DMS53 treated with DMSO at 0.1 percent for 48 hours (cell line): ENCODE data around the gene FAF1.
A peak's percentile ranks its signal among the peaks of the same experiment; 100 is the strongest.
"Not testable (repeated sequence)": the region's sequence is repeated elsewhere in the genome, so short reads cannot be mapped to it uniquely, and the experiment has no call there.

ENCODE experiments used
- DNase-seq: peaks from one replicate; lab custom pipeline; 2025; ENCODE audit not compliant: unreplicated experiment; lab: John Stamatoyannopoulos, UW

Gene FAF1

DNA sequence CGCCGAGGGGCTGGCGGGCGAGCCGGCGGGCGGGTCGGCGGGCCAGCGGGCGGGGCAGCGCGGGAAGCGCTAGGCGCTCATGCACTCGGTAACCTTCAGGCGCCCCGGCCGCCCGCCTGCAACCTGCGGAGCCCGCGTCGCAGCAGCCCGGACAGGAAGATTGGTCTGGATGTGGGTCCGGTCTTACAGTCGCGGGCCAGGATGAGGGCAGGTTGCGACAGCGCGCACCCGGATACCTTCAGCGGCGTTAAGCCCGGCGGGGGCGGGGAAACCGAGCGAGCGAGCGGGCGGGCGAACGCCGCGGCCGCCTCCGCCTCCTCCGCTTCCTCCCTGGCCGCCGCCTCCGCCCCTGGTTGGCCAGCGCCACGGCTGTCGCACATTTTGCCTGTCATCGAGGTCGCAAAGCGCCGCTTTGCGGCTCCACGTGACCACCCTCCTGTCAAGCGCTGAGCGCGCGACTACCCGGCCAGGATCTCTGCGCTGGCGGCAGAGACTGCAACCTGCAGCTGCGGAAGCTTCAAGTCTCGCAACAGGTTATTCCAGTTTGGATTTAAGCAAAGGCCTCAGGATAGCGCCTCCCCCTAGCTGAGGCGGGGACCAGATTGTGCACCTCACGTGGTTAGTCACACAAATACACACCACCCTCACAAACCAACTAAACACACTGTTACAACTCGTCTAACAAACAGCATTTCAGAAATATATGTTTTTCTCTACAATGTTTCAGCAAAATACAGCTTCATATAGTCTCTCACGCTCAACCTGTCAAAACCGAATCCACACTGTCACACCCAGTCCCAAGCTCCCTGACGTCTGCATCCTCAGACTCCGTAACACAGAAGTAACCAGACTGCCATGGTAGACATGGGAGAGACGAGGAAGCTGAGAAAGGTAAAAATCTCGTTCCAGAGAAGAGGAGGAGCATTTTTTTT lies at the start of gene FAF1:
FAF1 (minus strand) TSS at position 355 of the 932 bp plus-strand sequence. CDS start 456 bp downstream, outside the sequence.
- DNase-seq, result peak; percentile 100

DNA sequence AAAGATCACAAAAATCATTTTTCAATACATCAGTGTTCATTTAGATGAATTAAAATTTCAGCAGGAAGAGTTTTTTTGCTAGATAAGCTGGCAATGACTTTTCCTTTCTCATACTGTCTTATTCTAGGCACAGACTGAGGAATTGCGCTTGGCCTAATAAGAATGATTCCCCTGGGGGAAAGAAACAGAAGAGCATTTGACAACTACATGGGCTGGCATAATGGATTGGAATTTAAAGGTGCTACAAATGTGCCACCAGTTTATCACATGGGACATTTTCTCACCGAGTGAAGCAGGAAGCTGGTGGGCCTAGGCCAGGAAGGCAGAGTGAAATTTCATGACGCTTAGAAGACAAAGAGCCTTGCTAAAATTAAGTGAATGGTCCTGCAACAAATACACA lies 49.3 kb upstream of the FAF1 start:
- DNase-seq, result no peak

DNA sequence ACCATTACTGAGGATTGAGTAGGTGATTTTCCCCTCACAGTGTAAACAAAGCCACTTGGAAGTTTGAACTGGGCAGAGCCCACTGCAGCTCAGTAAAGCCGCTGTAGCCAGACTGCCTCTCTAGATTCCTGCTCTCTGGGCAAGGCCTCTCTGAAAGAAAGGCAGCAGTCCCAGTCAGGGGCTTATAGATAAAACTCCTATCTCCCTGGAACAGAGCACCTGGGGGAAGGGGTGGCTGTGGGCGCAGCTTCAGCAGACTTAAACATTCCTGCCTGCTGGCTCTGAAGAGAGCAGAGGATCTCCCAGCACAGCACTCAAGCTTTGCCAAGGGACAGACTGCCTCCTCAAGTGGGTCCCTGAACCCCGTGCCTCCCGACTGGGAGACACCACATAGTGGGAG lies 45.5 kb upstream of the FAF1 start:
- DNase-seq, result not testable (repeated sequence)

DNA sequence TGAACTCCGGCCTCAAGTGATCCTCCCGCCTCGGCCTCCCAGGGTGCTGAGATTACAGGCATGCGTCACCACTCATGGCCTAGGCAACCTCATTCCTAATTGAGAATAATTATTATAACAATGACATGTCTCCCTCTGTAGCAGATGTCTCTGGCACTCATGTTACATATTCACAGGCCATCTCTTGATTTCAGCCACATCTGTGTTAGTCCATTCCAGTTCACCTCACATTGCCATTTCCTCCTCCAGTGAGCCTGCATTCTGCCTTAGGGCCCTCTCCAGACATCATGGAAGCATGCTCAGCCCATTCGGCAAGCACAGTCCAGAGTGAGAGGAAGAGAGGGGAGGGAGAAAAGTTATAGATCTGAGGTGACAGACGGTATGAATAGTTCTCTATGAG lies 42.4 kb upstream of the FAF1 start:
- no peak for DNase-seq

DNA sequence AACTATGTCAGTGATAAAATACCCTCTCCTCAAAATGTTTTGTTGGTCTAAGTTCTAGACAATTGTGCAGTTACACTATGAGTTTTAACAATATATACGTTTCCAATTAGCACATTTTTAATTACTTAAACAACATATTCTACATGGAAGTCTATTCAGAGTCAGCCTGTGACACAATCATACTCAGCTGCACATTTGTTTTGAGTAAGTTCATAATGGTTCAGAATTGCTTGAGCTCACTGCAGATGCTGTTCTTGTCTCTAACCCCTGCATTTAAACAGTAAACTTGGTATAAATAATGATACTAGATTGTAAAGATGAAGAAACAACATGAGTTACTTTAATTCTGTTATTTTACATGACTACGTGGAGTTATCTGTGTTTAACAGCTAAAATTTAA lies 40.6 kb upstream of the FAF1 start:
- no peak for DNase-seq

DNA sequence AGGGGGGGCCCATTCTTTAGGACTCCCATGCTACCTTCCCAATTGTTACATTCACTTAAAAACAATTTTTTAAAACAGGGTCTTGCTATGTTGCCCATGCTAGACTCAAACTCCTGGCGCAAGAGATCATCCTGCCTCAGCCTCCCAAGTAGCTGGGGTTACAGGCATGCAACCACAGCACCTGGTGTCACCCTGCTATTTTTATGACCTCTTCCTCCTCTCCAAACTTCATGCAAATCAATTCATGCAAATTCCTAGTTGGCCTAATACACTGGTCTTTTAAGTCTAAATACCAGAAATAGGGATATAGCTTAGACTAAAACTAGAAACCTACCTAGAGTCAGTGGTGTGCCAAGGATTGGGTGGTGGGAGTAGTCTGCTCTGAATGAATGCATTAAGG lies 40.1 kb upstream of the FAF1 start:
- DNase-seq, result no peak

DNA sequence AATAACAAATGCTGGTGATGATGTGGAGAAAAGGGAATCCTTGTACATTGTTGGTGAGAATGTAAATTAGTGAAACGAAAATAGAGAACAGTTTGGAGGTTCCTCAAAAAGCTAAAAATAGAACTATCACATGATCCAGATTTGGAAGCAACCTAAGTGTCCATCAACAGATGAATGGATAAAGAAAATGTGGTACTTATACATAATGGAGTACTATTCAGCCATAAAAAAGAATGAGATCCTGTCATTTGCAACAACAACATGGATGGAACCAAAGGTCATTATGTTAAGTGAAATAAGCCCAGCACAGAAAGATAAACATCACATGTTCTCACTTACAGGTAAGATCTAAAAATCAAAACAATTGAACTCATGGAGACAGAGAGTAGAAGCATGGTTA lies 39.3 kb upstream of the FAF1 start:
- DNase-seq, result not testable (repeated sequence)

DNA sequence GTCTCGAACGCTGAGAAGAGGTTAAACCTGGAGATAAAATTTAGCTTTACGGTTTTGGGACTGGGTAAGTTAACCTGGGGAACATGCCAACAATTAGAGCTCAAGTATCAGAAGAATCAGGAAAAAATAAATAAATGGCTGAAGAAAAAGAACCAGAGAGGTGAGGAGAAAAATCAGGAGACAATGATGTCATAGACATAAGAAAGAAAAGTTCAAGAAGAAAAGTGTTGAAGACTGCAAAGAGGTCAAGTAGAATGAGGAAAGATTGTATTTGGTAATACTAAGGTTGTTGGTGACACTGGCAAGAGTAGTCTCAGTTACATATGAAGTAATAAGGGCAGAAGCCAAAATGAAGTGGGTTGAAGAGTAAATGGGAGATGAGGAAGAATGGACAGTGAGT lies 36.0 kb upstream of the FAF1 start:
- no peak for DNase-seq

DNA sequence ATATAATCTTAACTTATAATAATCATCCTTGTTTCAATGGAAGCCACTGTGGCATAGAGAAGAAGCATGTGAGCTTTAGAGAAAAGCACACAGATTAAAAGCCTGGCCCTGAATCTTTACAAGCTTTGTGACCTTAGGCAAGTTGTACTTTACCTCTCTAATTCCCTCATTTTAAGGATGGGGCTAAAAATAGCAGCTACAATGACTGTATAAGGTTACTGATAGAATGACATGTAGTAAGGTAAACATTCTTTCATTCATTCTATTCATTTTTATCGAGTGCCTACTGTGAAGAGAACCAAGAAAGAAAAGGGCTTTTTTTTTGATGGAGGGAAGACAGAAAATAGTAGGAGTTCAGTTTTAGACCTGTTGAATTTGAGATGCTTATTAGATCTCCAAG lies 35.6 kb upstream of the FAF1 start:
- DNase-seq, result no peak

DNA sequence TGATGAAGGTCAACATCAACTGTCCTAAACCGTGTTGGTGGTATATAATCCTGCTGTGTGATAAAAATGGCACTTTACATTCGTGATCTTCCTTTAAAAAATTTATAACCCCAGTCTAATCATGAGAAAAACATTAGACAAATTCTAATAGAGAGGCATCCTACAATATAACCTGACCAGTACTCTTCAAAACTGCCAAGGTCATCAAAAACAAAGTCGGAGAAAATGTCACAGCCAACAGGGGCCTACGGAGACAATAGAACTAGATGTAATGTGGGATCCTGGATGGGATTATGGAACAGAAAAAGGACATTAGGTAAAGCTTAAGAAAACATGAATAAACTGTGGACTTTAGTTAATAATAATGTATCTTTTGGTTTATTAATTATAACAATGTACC lies 34.9 kb upstream of the FAF1 start:
- DNase-seq, result no peak

DNA sequence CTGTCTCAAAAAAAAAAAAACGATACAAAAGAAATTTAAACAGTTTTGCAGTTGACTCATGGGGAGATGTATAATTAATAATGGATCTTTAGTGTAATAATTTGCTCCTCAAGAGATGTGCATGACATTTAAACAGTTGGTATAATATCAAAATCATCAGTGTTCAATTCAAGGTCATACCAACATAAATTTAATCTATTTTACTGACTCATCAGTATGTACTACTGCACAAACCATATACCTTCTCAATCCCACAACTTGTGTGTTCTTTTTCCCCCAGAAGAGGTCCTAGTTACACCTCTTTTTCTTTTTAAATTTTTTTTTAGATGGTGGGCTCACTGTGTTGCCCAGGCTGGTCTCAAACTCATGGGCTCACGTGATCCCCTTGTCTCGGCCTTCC lies 33.6 kb upstream of the FAF1 start:
- no peak for DNase-seq

DNA sequence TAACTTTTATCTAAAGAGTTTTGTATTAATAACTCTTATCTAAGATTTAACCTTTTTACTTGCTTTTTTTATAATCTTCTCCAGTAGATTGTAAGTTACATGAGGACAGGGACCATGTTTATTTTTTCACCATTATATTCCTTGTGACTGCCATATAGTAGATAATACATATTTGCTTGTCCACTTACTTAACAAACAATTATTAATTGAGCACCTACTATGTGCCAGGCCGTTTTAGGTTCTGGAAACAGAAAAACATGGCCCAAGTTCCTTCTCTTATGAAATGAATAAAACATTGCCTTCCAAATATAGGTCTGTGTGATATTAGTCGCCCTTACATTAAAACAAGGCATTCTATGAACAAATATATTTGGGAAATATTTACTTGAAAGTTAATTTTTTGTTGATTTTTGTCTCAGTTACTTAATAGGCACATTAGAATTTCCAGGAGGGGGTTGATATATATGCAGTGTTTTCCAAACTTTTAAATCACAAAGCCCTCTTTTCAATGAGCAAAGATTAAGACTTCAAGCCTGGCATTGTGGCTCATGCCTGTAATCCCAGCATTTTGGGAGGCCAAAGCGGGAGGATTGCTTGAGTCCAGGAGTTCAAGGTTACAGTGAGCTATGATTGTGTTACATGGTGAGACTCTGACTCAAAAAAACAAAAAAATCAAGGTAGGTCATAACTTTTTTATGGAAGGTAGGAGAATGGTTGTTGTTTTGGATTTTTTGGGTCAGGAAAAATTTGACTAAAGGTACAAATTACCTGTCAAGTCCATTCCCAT lies 32.7 kb upstream of the FAF1 start:
- DNase-seq, result no peak

DNA sequence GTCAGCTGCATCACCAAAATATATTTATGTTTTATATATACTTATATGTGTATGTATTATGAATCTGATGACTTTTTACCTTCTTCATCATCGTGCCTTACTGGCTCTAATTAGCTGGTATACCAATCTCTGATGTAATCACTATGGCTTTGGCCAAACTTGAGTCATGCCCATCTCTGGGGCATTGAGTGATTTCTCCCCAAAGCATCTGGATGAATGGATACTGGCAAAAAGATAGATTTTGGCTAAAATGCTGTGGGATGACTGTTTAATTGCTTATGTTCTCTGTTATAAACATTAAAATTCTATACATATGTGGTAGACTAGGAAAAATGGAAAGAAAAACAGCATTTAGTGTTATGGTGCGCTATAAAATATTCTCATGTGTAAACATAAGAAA lies 29.6 kb upstream of the FAF1 start:
- no peak for DNase-seq

DNA sequence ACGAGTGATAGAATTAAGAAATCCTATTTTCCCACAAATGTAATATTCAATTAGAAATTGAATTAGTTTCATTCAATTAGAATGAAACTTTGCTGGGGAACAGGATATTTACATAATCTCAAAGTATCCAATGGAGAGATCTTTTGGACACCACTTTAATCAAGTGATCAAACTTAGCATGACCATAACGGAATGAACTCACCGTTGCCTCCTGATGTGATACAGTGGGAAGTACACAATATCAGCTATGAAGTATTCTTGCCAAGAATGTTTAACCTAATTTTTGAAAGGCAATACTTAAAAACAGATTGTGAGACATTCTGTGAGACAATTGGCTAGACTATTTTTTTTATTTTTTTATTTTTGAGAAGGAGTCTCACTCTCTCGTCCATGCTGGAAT lies 26.6 kb upstream of the FAF1 start:
- DNase-seq, result no peak

DNA sequence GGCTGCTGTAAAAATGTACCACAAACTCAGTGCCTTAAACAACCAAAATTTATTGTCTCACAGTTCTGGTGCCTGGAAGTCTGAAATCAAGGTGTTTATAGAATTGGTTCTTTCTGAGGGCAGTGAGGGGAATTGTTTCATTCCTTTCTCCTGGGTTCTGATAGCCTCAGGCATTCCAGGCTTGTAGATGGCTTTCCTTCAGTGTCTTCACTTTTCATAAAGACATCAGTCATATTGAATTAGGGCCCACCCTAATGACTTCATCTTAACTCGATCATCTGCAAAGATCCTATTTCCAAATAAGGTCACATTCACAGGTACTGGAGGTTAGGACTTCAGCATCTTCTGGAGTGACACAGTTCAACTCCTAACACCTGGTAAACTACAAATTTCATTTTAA lies 25.0 kb upstream of the FAF1 start:
- no peak for DNase-seq

DNA sequence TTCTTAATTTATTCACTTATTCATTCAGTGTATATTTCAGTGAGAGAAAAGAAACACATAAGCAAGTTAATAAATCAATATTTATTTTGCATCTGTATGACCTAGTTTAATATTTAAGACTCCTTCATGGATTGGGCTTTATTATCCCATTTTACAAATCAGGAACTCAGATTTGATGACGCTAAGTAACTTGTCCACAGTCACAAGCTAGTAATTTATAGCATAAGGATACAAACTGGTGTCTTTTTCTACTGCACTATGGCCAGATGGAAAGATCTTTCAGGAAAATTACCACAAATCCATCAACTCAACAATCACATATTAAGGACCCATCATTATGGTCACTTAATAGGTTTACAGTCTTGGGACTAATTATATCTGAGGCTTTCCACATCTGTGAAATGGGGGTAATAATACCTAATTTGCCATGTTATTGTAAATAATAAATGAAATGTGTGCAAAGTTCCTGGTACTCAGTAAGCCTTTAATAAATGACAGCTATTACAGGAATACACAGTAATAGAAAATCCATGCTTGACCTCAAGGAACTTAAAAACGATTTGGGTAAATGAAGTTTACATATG lies 23.2 kb upstream of the FAF1 start:
- DNase-seq, result no peak

DNA sequence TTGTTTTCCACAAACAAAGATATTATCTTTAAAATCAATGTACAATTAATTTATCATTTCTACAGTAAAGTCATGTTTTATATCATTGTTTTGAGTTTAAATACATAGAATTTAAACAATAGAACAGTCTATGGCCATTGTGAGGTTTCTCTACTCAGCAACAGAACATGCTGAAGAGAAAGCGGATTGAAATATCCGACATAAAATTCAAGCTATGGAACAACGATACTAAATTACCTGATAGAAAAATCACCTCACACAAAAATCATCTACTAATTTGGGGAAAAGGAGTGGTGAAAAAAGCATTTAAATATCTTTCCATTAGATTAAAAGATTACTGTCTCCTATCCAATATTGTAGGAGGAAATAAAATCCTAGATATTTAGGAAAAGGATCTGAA lies 22.5 kb upstream of the FAF1 start:
- no peak for DNase-seq

DNA sequence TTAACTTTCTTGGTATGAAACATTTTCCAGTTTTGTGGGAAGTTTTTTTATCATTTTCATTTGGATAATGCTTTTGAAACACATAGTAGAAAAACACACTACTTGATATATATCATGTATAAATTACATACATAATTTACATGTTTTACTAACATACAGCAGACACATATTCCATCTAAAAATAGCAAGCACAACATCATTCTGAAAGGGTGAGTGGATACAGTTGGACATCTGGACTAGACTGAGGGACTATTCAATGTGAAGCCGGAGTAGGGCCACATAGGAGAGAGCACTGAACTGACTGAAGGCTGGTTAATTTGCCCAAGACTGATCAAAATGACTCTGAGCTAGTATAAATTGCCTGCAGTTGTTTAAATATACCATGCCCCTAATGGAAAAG lies 21.7 kb upstream of the FAF1 start:
- DNase-seq, result no peak

DNA sequence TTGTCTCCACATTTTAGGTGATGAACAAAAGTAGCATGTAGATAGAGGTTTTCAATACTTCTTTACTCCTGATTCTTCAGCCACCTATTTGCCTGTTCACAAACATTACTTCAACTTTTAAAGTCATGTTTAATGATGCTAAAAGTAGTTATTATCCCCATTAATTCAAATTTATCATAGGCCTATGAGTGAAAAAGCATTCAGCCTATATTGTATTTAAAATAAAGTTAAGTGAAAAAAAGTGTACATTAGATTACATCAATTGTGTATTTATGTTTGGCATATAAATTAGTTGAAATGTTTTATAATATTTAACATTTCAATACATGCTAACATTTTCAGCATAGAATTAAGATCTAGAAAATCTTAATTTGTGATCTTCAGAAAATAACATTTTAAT lies 20.4 kb upstream of the FAF1 start:
- no peak for DNase-seq

DNA sequence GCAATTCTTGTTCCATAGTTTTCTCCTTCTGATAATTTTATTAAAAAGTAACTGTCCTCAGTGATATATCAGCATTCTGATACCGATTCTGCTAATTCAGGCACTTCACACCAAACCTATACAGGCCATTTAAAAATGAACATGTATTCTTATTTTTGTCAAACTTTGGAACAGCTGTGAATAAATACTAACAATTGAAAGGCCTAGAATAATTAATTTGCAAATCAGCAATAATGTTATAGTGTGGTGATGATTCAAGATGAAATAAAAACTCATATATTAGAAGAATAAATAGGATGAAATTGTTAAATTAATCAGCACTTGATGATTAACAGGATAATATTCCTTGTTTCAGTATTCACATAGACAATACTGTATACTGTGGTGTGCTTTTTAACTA lies 19.9 kb upstream of the FAF1 start:
- no peak for DNase-seq

DNA sequence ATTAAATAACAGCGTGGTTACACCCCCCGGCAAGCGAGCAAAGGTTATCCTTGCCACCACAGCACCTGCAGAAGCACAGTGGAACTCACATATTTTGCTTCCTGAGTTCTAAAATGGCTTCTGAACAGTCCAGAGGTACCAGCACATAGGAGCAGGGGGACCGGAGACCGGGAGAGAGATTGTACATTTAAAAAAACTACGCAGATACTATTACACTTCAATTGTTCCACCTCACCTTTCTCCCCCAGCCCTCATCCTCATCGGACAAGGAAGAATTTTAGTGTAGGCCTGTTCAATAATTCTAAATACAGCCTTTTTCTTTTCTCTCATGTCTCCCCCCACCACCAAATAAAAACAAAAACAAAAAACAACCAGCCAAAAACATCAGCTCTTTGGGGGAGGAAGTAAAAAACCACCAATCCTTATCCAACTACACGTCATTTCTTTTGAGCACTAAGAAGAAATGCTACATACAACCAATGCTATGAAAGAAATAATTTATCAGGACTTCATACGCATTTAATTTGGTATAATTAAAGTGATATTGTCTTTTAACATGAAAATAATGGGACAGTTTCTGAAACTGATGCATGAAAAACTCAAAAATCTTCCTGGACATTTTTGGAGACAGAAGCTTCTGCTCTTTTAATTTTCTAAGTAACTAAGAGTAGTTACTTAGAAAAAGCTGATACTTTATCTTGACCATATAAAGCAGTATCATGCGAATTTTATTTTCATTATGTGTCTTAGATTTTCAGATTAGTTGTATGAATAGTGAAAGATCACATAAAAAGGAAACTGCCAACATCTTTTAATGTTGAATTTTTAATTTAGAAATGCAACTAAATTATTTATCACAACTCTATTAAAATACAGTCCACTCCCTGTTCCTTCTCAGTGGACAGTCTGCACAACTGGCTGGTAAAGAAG lies 19.1 kb upstream of the FAF1 start:
- DNase-seq, result peak; percentile 63
